DOHH2 (cell line): ENCODE measurements around the gene GADD45A.

Experiments used
- H3F3A ChIP-seq: fragments of 200-600 bp; sonication (generic), shearing (Covaris generic); 2 replicates; pipeline ENCODE4 v1.6.0; 2016; ENCODE audit warnings: antibody characterized with exemption, mild to moderate bottlenecking; ENCODE audit not compliant: control insufficient read depth, insufficient read depth
- H3K27ac ChIP-seq: fragments of 200-600 bp; sonication (generic); 2 replicates; pipeline ENCODE4 v1.5.1; 2014; ENCODE audit warnings: low read depth, mild to moderate bottlenecking, low read length, moderate library complexity
- H3K27me3 ChIP-seq: fragments of 200-600 bp; sonication (generic); 2 replicates; pipeline ENCODE4 v1.6.1; 2014; ENCODE audit warnings: mild to moderate bottlenecking, low read length, mixed read lengths; ENCODE audit not compliant: control insufficient read depth
- H3K36me3 ChIP-seq: fragments of 200-600 bp; sonication (generic); 2 replicates; pipeline ENCODE4 v1.6.1; 2014; ENCODE audit warnings: mild to moderate bottlenecking, low read length, moderate library complexity, mixed read lengths; ENCODE audit not compliant: control insufficient read depth
- H3K4me1 ChIP-seq: fragments of 200-600 bp; sonication (generic); 2 replicates; pipeline ENCODE4 v1.6.1; 2014; ENCODE audit warnings: mild to moderate bottlenecking, low read length, mixed read lengths; ENCODE audit not compliant: control insufficient read depth
- H3K4me2 ChIP-seq: fragments of 200-600 bp; sonication (generic); 2 replicates; pipeline ENCODE4 v1.6.0; 2014; ENCODE audit warnings: mild to moderate bottlenecking, low read length, moderate library complexity
- H3K4me3 ChIP-seq: fragments of 200-600 bp; sonication (generic); 2 replicates; pipeline ENCODE4 v1.5.1; 2014; ENCODE audit warnings: mild to moderate bottlenecking, low read length, mixed read lengths
- H3K79me2 ChIP-seq: fragments of 200-600 bp; sonication (generic); 2 replicates; pipeline ENCODE4 v1.6.1; 2014; ENCODE audit warnings: mild to moderate bottlenecking, low read length, mixed read lengths; ENCODE audit not compliant: control insufficient read depth
- H3K9me2 ChIP-seq: fragments of 200-600 bp; sonication (generic); replicated peaks from 2 replicates; pipeline ENCODE4 v1.6.1; 2014; ENCODE audit warnings: mild to moderate bottlenecking, low read length, mixed read lengths; ENCODE audit not compliant: control insufficient read depth
- H3K9me3 ChIP-seq: fragments of 200-600 bp; sonication (generic); 2 replicates; pipeline ENCODE4 v1.6.1; 2014; ENCODE audit warnings: antibody characterized with exemption, low read length, mixed read lengths; ENCODE audit not compliant: control insufficient read depth, insufficient read depth
- H4K20me1 ChIP-seq: fragments of 200-600 bp; sonication (generic); 2 replicates; pipeline ENCODE4 v1.6.0; 2014; ENCODE audit warnings: low read depth, mild to moderate bottlenecking, antibody characterized with exemption, low read length, moderate library complexity; ENCODE audit not compliant: control insufficient read depth, insufficient read depth
- CTCF ChIP-seq: fragments of 200-600 bp; sonication (generic); IDR thresholded peaks from one replicate; pipeline ENCODE4 v1.5.1; 2014; ENCODE audit warnings: antibody characterized with exemption, mild to moderate bottlenecking, low read depth, low read length; ENCODE audit not compliant: poor library complexity, severe bottlenecking
- EZH2phosphoT487 ChIP-seq: fragments of 200-600 bp; sonication (generic); IDR thresholded peaks from 2 replicates; pipeline ENCODE4 v1.6.1; 2017; ENCODE audit warnings: borderline replicate concordance, mild to moderate bottlenecking, antibody characterized with exemption, low read length, moderate library complexity, mixed read lengths

GADD45A gene

GRCh38 chr1:67690411-67690810, 5.4 kb downstream of the GADD45A start:
- Histone ChIP-seq H3K36me3 (peaks cover 43% of the 10 kb centered on the region), H3F3A (peaks cover 8% of the 10 kb centered on the region; the same call in 1 of the 2 replicates), H4K20me1 (peaks cover 8% of the 10 kb centered on the region; the same call in 1 of the 2 replicates)

GRCh38 chr1:67691712-67692111, 6.7 kb downstream of the GADD45A start:
- no peak overlapping the region for H3K4me3 ChIP-seq
- H3K9me3 ChIP-seq = no peaks in the 10 kb centered on the region
- peaks cover 10% of the 10 kb centered on the region for H3K4me1 ChIP-seq
- H3F3A ChIP-seq = peaks cover 8% of the 10 kb centered on the region; the same call in 1 of the 2 replicates
- TF ChIP-seq CTCF = no peak
- TF ChIP-seq EZH2phosphoT487 = no peak
- peaks cover 34% of the 10 kb centered on the region for H3K36me3 ChIP-seq
- peaks cover 6% of the 10 kb centered on the region; the same call in 1 of the 2 replicates for H4K20me1 ChIP-seq
- no peak overlapping the region for H3K4me2 ChIP-seq
- H3K27ac ChIP-seq = no peak overlapping the region
- no peaks in the 10 kb centered on the region for H3K9me2 ChIP-seq
- H3K79me2 ChIP-seq = peaks cover 9% of the 10 kb centered on the region
- no peaks in the 10 kb centered on the region for H3K27me3 ChIP-seq

More at GRCh38 chr1:67690411-67690810, 5.4 kb downstream of the GADD45A start:
- Histone ChIP-seq H3K27me3 (no peaks in the 10 kb centered on the region), H3K79me2 (peaks cover 22% of the 10 kb centered on the region), H3K9me3 (no peaks in the 10 kb centered on the region), H3K9me2 (no peaks in the 10 kb centered on the region), H3K4me1 (peaks cover 9% of the 10 kb centered on the region), H3K4me3 (no peak overlapping the region), H3K27ac (no peak overlapping the region), H3K4me2 (no peak overlapping the region)
- TF ChIP-seq EZH2phosphoT487 (no peak), CTCF (no peak)

- peaks cover 5% of the 10 kb centered on the region for H3K4me1 ChIP-seq
- H4K20me1 ChIP-seq = no peaks in the 10 kb centered on the region
- no peak overlapping the region for H3K4me3 ChIP-seq
- no peaks in the 10 kb centered on the region for H3K9me3 ChIP-seq
- no peak overlapping the region for H3K4me2 ChIP-seq
- H3K27ac ChIP-seq = no peak overlapping the region
- H3K36me3 ChIP-seq = no peaks in the 10 kb centered on the region
- no peak for TF ChIP-seq EZH2phosphoT487
- TF ChIP-seq CTCF = no peak
- H3K79me2 ChIP-seq = no peaks in the 10 kb centered on the region
- no peaks in the 10 kb centered on the region for H3F3A ChIP-seq
- no peaks in the 10 kb centered on the region for H3K27me3 ChIP-seq
- no peaks in the 10 kb centered on the region for H3K9me2 ChIP-seq
Measured at GRCh38 chr1:67695963-67696362, 11.0 kb downstream of the GADD45A start.

GRCh38 chr1:67696708-67697107, 11.7 kb downstream of the GADD45A start:
- H3K79me2 ChIP-seq = no peaks in the 10 kb centered on the region
- no peaks in the 10 kb centered on the region for H3K27me3 ChIP-seq
- no peak overlapping the region for H3K4me2 ChIP-seq
- H3K27ac ChIP-seq = no peak overlapping the region
- no peaks in the 10 kb centered on the region for H3K9me2 ChIP-seq
- no peak for TF ChIP-seq CTCF
- no peak for TF ChIP-seq EZH2phosphoT487
- peaks cover 5% of the 10 kb centered on the region for H3K4me1 ChIP-seq
- H3K36me3 ChIP-seq = no peaks in the 10 kb centered on the region
- H3K4me3 ChIP-seq = no peak overlapping the region
- no peaks in the 10 kb centered on the region for H4K20me1 ChIP-seq
- no peaks in the 10 kb centered on the region for H3K9me3 ChIP-seq
- no peaks in the 10 kb centered on the region for H3F3A ChIP-seq
